Heart right ventricle (tissue), 16 donors: ENCODE results near the gene SSC5D. TPM values are rescaled to one million over a fixed set of nuclear protein-coding genes. Genes with fewer than 3 reads are reported as not detected.

Experiments used
- ATAC-seq, 8 donors: fragments of 200-7000 bp; cut with Tn5 transposase; one replicate each; pipeline ENCODE4 v1.9.1; 2020; ENCODE audit warnings: mild to moderate bottlenecking in 8 of 8, moderate library complexity in 8 of 8, moderate number of reproducible peaks in 1 of 8
- DNase-seq, 2 donors: peaks; one replicate each; pipeline ENCODE4 v3.0.0-alpha.2; 2020
- H3K27ac ChIP-seq, 10 donors: fragments of 200-600 bp; sonication (generic) in 2 of 10; one replicate each; pipeline versions ENCODE4 v1.5.0 to v1.8.0; 2020 to 2022; ENCODE audit warnings: mild to moderate bottlenecking in 3 of 10
- H3K27me3 ChIP-seq, 7 donors: fragments of 200-600 bp; one replicate each; pipeline ENCODE4 v1.8.0; 2021 to 2022; ENCODE audit warnings: mild to moderate bottlenecking in 2 of 7
- H3K36me3 ChIP-seq, 9 donors: fragments of 200-600 bp; sonication (generic) in 1 of 9; one replicate each; pipeline versions ENCODE4 v1.5.0 to v1.8.0; 2020 to 2022; ENCODE audit warnings: mild to moderate bottlenecking in 2 of 9
- H3K4me1 ChIP-seq, 9 donors: fragments of 200-600 bp; sonication (generic) in 1 of 9; one replicate each; pipeline versions ENCODE4 v1.5.0 to v1.8.0; 2020 to 2022; ENCODE audit warnings: mild to moderate bottlenecking in 4 of 9
- H3K4me3 ChIP-seq, 10 donors: fragments of 200-600 bp; sonication (generic) in 2 of 10; one replicate each; pipeline versions ENCODE4 v1.5.0 to v1.8.0; 2020 to 2022; ENCODE audit warnings: mild to moderate bottlenecking in 7 of 10, moderate library complexity in 2 of 10
- H3K9me3 ChIP-seq, 11 donors: fragments of 200-600 bp in 10 of 11; sonication (generic) in 2 of 11; one replicate each; pipeline versions ENCODE4 v1.5.0 to v1.8.0; 2013 to 2022; ENCODE audit warnings: mild to moderate bottlenecking in 2 of 11, control low read depth in 1 of 11, moderate library complexity in 1 of 11
- CTCF ChIP-seq, 9 donors: fragments of 200-600 bp; sonication (generic) in 2 of 9; IDR thresholded peaks; one replicate each; pipeline versions ENCODE4 v1.5.0 to v1.8.0; 2021 to 2022; ENCODE audit warnings: antibody characterized with exemption in 9 of 9, mild to moderate bottlenecking in 5 of 9, moderate library complexity in 1 of 9
- WGBS, 2 donors: extraction: QIAGEN DNeasy Blood & Tissue Kit; methylation state at CpG; one replicate each; pipeline ENCODE4 v1.1.7; 2013; ENCODE audit warnings: inconsistent platforms in 1 of 2; 5-methylcytosine and 5-hydroxymethylcytosine counted together
- intact Hi-C, 10 donors: fragments of 100-400 bp; cut with DNase I; formaldehyde crosslinking; loops; one replicate each; pipeline versions ENCODE4 v1.11.1 to v1.14.2; 2022
- polyA plus RNA-seq, 2 donors: library from polyadenylated mRNA; stranded (reverse); fragments of 200-250 nt; gene quantifications; one replicate each; pipeline ENCODE4 v1.2.3, GENCODE V29; 2013
- total RNA-seq, 10 donors: library from RNA; stranded (reverse); fragmentation: NEBNext Ultra II Directional in 3 of 10; extraction: Animal tissue kit (Norgen Biotek cat#: 25700) in 3 of 10; gene quantifications; one replicate each; pipeline versions ENCODE4 v1.2.1 to v1.2.4, GENCODE V29; 2021 to 2023
- donor health status: Arrhythmogenic right ventricular cardiomyopathy.
- donor health status: ischemic (EF 13 %, LVEDD 7.1; RV severe dilation, severe dysfunction).
- donor health status: healthy with polysubstance abuse.
- donor health status: DM: no; HTN: yes; CAD: no.
- donor health status: DM: no; HTN: no; CAD: no.
- donor health status: ischemic (EF 25% LVEDD 6.9; RV normal size, moderate dysfunction).
- donor health status: ischemic (EF 25% LVEDD 5.7; RV mildly dilated, moderate dysfunction).
- donor health status: healthy.
- donor health status: DM: yes; HTN: yes; CAD: no.
- donor health status: Ischemic cardiomyopathy.
- donor health status: ischemic (EF 35%, LVEDD 5.7; RV mildly dilated, moderate dysfunction).
- donor health status: nonischemic (EF 11% LVEDD 7.7; RV severe dilation, severe dysfunction).
- donor health status: DM: yes; HTN: yes; CAD: no.
- donor health status: PGD.
- donor health status: ischemic (EF 29% LVEDD 5.4; RV normal size, mild dysfunction).
- donor health status: nonischemic (EF 23%, LVEDD 6.1; RV moderate dilation, normal function).

The SSC5D gene
- total and polyA plus RNA-seq, 12 donors = 0.72 to 6.5 (median 3.6) TPM

GRCh38 chr19:55539090-55539984, 51.1 kb downstream of the SSC5D start:
- no peak for TF ChIP-seq CTCF (IDR thresholded peaks at IDR 0.05)
- Histone ChIP-seq H3K27me3 (no peaks in the 10 kb centered on the region), H3K4me1 (peaks cover 0 to under 1% (median 0%) of the 10 kb centered on the region in 9 donors), H3K27ac (no peak overlapping the region), H3K36me3 (no peaks in the 10 kb centered on the region), H3K9me3 (no peaks in the 10 kb centered on the region), H3K4me3 (no peak overlapping the region)
- no peak for DNase-seq
- 83 to 85% methylated on average over 33 of the region's 33 CpGs for WGBS, 2 donors
- intact Hi-C loops = no loop called here
- ATAC-seq = no peak

GRCh38 chr19:55540619-55541018, 52.4 kb downstream of the SSC5D start:
- DNase-seq (no peak), ATAC-seq (peak in 1 of 8 donors; percentile 19)
- 48 to 50% methylated on average over 10 of the region's 10 CpGs for whole genome bisulfite sequencing, 2 donors
- H3K4me1 ChIP-seq = peaks cover 5 to 13% (median 9%) of the 10 kb centered on the region in 9 donors
- no peaks in the 10 kb centered on the region for H3K9me3 ChIP-seq
- H3K4me3 ChIP-seq = no peak overlapping the region
- TF ChIP-seq CTCF (IDR thresholded peaks at IDR 0.05) = no peak
- H3K36me3 ChIP-seq = no peaks in the 10 kb centered on the region
- intact Hi-C loops = loop anchor here in 1 of 10 donors (5.0 kb wide), 1 partner anchor 1578 kb away; the partner anchor contains the start of gene CACNG8
- H3K27ac ChIP-seq = no peak overlapping the region
- no peaks in the 10 kb centered on the region for H3K27me3 ChIP-seq

- 80 to 81% methylated on average over 19 of the region's 19 CpGs for WGBS, 2 donors
- DNase-seq (no peak), ATAC-seq (no peak)
- no peak overlapping the region for H3K4me3 ChIP-seq
- no peaks in the 10 kb centered on the region for H3K9me3 ChIP-seq
- intact Hi-C loops = loop anchor here in 1 of 10 donors (5.0 kb wide), 1 partner anchor 1579 kb away; the partner anchor contains the start of gene CACNG8
- H3K27ac ChIP-seq = no peak overlapping the region
- TF ChIP-seq CTCF (IDR thresholded peaks at IDR 0.05) = no peak
- H3K27me3 ChIP-seq = no peaks in the 10 kb centered on the region
- peaks cover 8 to 17% (median 14%) of the 10 kb centered on the region in 9 donors for H3K4me1 ChIP-seq
- no peaks in the 10 kb centered on the region for H3K36me3 ChIP-seq
These were observed 52.9 kb downstream of the SSC5D start for GRCh38 chr19:55541091-55541490.

- 90 to 96% methylated on average over 7 of the region's 7 CpGs for WGBS, 2 donors
- intact Hi-C loops = loop anchor here in 1 of 10 donors (5.0 kb wide), 1 partner anchor 1580 kb away; the partner anchor contains the start of gene CACNG8
- Histone ChIP-seq H3K4me3 (no peak overlapping the region), H3K4me1 (peaks cover 12 to 27% (median 24%) of the 10 kb centered on the region in 9 donors), H3K27ac (no peak overlapping the region), H3K27me3 (no peaks in the 10 kb centered on the region), H3K9me3 (no peaks in the 10 kb centered on the region), H3K36me3 (no peaks in the 10 kb centered on the region)
- ATAC-seq (no peak), DNase-seq (no peak)
- TF ChIP-seq CTCF (IDR thresholded peaks at IDR 0.05) = no peak
These were observed 54.1 kb downstream of the SSC5D start for GRCh38 chr19:55542292-55542855.
